Measurements from ENCODE around the gene TRIB2. TPM values are rescaled to one million over a fixed set of nuclear protein-coding genes. Genes with fewer than 3 reads are reported as not detected.

TRIB2 gene
- total RNA-seq, 1 donor from 2014 or later: 68.8 TPM

GRCh38 chr2:12688091-12688490 is 28.6 kb upstream of the TRIB2 start:
- Histone ChIP-seq H3K36me3 (no peaks in the 10 kb centered on the region), H3K9ac (no peak overlapping the region), H3K4me3 (no peak overlapping the region), H3K9me3 (ENCODE audit: low read depth) (peaks cover 10% of the 10 kb centered on the region), H2AFZ (replicated peaks) (no peak overlapping the region), H3K27me3 (no peaks in the 10 kb centered on the region), H3K27ac (no peak overlapping the region), H4K20me1 (ENCODE audit: low read depth) (no peaks in the 10 kb centered on the region), H3K4me2 (no peak overlapping the region), H3F3A (ENCODE audit: low read depth) (no peaks in the 10 kb centered on the region), H3K79me2 (ENCODE audit: low read depth) (no peaks in the 10 kb centered on the region), H3K4me1 (peaks cover 10% of the 10 kb centered on the region)
- TF ChIP-seq EZH2 (IDR thresholded peaks at IDR 0.05): no peak
- no peak for TF ChIP-seq EZH2phosphoT487 (IDR thresholded peaks at IDR 0.05)
- no peak for TF ChIP-seq CTCF (IDR thresholded peaks at IDR 0.05)
- Mint-ChIP-seq H3K9me3 (peaks cover 40% of the 10 kb centered on the region), H3K4me3 (no peak overlapping the region), H3K27ac (no peak overlapping the region), H3K4me1 (peaks cover 19% of the 10 kb centered on the region), H3K27me3 (ENCODE audit: insufficient read depth, low read depth) (peaks cover 3% of the 10 kb centered on the region), H3K36me3 (no peaks in the 10 kb centered on the region)
- DNase-seq (ENCODE audit: low spot score): no peak

GRCh38 chr2:12688893-12689292 is 27.8 kb upstream of the TRIB2 start:
- Mint-ChIP-seq H3K4me3 (no peak overlapping the region), H3K9me3 (peaks cover 46% of the 10 kb centered on the region), H3K4me1 (peaks cover 12% of the 10 kb centered on the region), H3K27ac (no peak overlapping the region), H3K27me3 (ENCODE audit: insufficient read depth, low read depth) (peaks cover 3% of the 10 kb centered on the region), H3K36me3 (no peaks in the 10 kb centered on the region)
- no peak for DNase-seq (ENCODE audit: low spot score)
- Histone ChIP-seq H3K79me2 (ENCODE audit: low read depth) (no peaks in the 10 kb centered on the region), H4K20me1 (ENCODE audit: low read depth) (no peaks in the 10 kb centered on the region), H3K4me3 (no peak overlapping the region), H2AFZ (replicated peaks) (no peak overlapping the region), H3K4me1 (peaks cover 7% of the 10 kb centered on the region), H3K9me3 (ENCODE audit: low read depth) (peaks cover 10% of the 10 kb centered on the region), H3F3A (ENCODE audit: low read depth) (no peaks in the 10 kb centered on the region), H3K4me2 (no peak overlapping the region), H3K27me3 (no peaks in the 10 kb centered on the region), H3K27ac (no peak overlapping the region), H3K36me3 (no peaks in the 10 kb centered on the region), H3K9ac (no peak overlapping the region)
- TF ChIP-seq EZH2 (IDR thresholded peaks at IDR 0.05) (no peak), EZH2phosphoT487 (IDR thresholded peaks at IDR 0.05) (no peak), CTCF (IDR thresholded peaks at IDR 0.05) (no peak)

GRCh38 chr2:12693509-12693908 is 23.2 kb upstream of the TRIB2 start:
- H3K27me3 ChIP-seq: no peaks in the 10 kb centered on the region
- H4K20me1 ChIP-seq (ENCODE audit: low read depth): no peaks in the 10 kb centered on the region
- peaks cover 19% of the 10 kb centered on the region for H3K9me3 ChIP-seq (ENCODE audit: low read depth)
- peaks cover 43% of the 10 kb centered on the region for H3K9me3 Mint-ChIP-seq
- H3K4me3 ChIP-seq: no peak overlapping the region
- peaks cover 3% of the 10 kb centered on the region for H3K27me3 Mint-ChIP-seq (ENCODE audit: insufficient read depth, low read depth)
- TF ChIP-seq EZH2phosphoT487 (IDR thresholded peaks at IDR 0.05): no peak
- no peak for TF ChIP-seq CTCF (IDR thresholded peaks at IDR 0.05)
- no peak for TF ChIP-seq EZH2 (IDR thresholded peaks at IDR 0.05)
- H2AFZ ChIP-seq (replicated peaks): no peak overlapping the region
- no peaks in the 10 kb centered on the region for H3K36me3 Mint-ChIP-seq
- DNase-seq (ENCODE audit: low spot score): no peak
- no peaks in the 10 kb centered on the region for H3K79me2 ChIP-seq (ENCODE audit: low read depth)
- no peak overlapping the region for H3K27ac ChIP-seq
- no peaks in the 10 kb centered on the region for H3K4me1 Mint-ChIP-seq
- H3K4me1 ChIP-seq: no peaks in the 10 kb centered on the region
- no peak overlapping the region for H3K9ac ChIP-seq
- H3K4me3 Mint-ChIP-seq: no peak overlapping the region
- no peaks in the 10 kb centered on the region for H3F3A ChIP-seq (ENCODE audit: low read depth)
- H3K36me3 ChIP-seq: no peaks in the 10 kb centered on the region
- H3K27ac Mint-ChIP-seq: no peak overlapping the region
- H3K4me2 ChIP-seq: no peak overlapping the region
